Stimulated activated CD8-positive, alpha-beta memory T cell treated with anti-CD3 and anti-CD28 coated beads, Interleukin-15, amount 100 ng/mL, for 24 hours (primary cell): ENCODE results near the gene SGCD.

Experiments
- DNase-seq: peaks from one replicate; pipeline ENCODE4 v3.0.0-alpha.2; 2020; ENCODE audit warnings: low read depth

SGCD gene

DNA sequence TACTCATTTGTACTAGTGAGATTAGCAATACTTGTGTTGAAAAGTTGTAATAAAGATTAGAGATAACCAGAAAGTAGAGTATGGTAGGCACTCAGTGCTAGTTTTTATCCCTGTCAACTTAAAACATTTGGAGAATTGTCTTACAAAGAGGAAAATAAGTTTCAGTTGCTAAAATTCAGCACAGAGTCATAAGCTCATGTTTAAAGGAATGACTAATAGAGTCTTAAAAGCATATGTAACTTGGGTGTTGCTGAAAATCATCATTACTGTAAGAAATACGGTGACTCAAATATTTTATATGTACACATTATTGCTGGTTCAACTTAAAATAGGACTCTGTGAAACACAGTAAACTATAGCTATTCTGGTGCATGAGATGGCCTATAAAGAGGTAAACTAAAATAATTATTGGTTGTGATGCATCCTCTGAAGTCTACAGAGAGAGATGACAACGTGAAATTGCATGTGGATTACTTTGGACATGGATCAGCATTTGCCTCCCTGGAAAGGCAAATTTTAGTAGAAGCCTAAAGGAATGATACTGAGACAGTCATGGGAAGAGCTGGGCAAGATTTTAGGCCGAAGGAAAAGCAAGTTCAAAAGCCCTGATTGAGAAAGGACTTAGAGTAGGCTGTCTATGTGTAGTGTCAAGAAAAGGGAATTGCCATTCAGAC, 34.6 kb downstream of the SGCD start:
- DNase-seq: no peak

DNA sequence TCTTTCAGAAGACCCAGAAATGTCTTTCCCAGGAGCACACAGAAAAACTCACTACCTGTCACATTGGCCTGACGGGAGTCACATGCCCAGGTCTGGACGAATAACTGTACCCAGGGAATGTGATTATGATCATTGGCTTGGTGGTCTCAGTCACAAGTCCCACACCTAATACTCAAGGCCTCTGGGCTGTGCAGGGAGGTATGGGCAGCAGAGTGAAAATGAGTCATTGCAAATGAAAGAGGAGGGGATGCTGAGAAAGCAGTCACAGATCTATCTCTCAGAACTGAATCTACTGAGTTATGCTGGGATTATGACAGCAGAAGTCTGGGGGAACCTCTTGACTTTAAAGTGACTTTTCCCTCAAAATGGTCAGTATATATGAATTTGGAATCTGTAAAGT, 36.9 kb downstream of the SGCD start:
- no peak for DNase-seq

- no peak for DNase-seq
These were observed 39.6 kb downstream of the SGCD start for GRCh38 chr5:156366521-156366920.

DNA sequence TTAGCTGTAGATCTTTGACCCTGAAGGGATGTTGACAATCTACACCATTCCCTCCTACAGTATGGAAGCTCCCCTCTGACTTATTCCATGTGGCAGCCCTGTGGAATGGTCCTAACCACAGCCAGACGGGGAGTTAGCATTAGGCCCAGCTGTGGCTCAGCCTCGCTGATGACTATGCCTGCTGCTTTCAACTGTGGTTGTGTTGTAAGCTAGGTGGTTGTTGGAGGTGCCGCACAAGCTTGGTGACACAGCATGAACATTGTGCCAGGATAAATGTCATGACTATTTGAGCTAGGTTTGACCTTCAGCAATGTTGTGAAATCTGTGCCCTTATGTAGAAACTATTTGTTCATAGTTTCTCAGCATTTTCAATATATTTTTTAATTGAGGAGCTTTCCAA, 40.6 kb downstream of the SGCD start:
- DNase-seq: no peak

GRCh38 chr5:156375895-156376495, 49.0 kb downstream of the SGCD start:
- no peak for DNase-seq

GRCh38 chr5:156376751-156377150, 49.8 kb downstream of the SGCD start:
- DNase-seq: no peak

DNA sequence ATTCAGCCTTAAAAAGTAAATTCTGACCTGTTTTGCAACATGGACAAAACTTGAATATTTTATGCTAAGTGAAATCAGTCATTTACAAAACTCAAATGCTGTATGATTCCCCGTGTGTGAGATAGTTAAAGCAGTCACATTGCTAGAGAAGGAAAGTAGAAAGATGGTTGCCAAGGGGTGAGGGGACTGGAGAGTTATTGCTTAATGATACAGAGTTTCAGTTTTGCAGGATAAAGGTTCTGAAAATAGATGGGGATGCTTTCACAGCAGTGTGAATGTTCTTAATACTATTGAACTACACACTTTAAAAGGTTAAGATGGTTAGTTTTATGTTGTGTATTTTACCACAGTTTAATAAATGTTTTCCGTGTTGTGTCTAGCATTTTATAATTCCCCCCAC, 51.2 kb downstream of the SGCD start:
- no peak for DNase-seq

DNA sequence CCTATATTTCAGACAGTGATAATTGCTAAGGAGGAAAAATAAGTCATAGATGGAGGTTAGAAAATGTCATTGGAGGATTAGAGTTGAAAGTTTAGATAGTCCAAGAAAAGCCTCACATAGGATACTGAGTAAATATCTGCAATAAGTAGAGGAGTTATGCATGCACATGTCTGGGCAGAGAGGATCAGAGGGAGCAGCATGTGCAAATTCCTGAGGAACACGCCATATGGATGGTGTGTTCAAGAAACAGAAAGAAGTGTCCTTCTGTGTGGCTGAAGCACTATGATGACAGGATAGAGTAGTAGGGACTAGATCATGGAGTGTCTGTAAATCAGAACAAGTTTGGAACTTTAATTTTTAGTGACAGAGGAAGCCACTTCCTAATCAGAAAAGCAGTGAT, 52.2 kb downstream of the SGCD start:
- no peak for DNase-seq

- no peak for DNase-seq
These were observed 53.9 kb downstream of the SGCD start for GRCh38 chr5:156380848-156381247.

- no peak for DNase-seq
These were observed 56.7 kb downstream of the SGCD start for GRCh38 chr5:156383510-156384265.

GRCh38 chr5:156385416-156385815, 58.5 kb downstream of the SGCD start:
- DNase-seq: no peak

DNA sequence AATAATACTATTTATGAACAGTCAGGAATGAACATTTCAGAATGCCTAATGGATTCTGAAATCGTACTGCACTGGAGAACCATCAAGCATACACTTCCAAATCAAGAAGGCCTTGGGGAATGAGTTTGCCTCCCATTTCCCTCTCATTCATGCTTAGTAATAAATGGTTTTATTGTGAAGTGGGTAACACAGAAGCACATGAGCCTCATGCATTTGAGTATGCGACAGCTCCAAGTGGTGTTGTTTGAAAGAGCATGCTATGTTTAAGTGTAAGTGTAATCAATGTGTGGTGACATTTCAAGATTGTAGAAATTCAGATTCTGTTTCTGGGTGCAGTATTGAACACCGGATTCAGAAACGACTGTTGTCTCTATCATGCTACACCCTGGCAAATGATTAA, 60.0 kb downstream of the SGCD start:
- no peak for DNase-seq

DNA sequence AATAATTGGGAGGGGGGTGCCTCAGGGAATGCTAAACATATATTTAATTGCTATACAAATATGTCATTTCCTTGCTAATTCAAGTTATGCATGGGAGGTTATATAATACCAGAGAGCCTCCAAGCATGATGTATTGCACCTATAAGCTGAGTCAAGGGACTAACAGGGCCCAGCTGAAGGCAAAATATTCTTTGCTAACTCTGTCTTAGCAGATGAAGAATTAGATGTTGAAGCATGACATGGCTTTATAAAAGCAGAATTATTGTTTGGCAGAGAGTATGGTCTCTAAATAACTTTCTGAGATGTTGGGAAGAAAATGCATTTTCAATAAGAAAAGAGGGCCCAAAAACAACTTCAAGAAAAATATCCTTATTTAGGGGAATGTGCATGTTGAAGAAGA, 60.4 kb downstream of the SGCD start:
- DNase-seq: no peak

DNA sequence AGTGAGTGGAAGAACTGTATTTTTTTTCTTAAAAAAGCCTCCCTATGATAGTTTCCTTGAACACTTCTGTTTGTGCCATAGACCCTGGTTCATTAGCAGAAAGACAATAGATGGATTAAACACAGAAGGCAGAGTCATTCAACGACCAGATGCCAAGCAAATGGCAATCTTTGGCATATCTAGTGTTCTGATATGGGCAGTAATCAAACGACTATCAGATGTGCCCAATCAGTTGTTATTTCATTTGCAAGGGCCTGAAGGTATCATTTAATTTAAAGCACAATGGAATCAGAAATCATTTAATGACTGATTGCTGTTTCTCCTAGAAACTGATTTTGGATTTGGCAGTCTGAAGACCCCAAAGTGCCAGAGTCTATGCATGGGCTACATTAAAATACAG, 61.3 kb downstream of the SGCD start:
- no peak for DNase-seq

- DNase-seq: no peak
These were observed 64.2 kb downstream of the SGCD start for GRCh38 chr5:156391139-156391538.

GRCh38 chr5:156393980-156394379, 67.0 kb downstream of the SGCD start:
- DNase-seq: no peak

DNA sequence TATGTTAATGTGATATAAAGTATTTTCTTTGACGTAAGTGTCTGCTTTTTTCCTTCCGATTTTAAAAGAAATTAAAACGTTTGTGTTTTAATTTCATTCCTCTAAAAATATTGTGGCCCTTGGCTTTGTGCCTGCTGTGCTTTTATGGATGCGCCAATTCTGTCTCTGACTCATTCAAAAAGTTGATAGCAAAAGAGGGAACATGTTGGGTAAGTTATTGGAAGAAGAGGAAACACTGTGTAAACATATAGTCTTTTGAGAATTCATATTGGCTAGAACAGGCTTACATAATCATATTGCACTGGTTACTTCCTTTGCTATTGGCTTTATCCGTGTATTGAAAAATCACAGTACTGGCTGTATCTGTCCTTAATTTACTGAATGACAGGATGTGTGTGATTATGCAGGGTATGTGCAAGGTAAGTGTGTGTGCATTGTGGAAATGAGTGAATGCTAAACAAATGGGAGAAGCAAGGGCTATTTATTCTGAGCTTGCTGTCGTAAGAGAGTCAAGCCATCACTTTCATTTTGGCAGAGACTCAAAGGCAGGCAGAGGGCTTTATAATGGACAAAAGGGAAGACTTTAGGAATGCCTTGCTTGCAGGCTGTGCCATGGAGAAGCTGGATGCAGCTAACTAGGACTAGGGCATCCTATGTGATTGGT, 67.8 kb downstream of the SGCD start:
- DNase-seq: no peak

GRCh38 chr5:156395306-156395675, 68.3 kb downstream of the SGCD start:
- DNase-seq: no peak

DNA sequence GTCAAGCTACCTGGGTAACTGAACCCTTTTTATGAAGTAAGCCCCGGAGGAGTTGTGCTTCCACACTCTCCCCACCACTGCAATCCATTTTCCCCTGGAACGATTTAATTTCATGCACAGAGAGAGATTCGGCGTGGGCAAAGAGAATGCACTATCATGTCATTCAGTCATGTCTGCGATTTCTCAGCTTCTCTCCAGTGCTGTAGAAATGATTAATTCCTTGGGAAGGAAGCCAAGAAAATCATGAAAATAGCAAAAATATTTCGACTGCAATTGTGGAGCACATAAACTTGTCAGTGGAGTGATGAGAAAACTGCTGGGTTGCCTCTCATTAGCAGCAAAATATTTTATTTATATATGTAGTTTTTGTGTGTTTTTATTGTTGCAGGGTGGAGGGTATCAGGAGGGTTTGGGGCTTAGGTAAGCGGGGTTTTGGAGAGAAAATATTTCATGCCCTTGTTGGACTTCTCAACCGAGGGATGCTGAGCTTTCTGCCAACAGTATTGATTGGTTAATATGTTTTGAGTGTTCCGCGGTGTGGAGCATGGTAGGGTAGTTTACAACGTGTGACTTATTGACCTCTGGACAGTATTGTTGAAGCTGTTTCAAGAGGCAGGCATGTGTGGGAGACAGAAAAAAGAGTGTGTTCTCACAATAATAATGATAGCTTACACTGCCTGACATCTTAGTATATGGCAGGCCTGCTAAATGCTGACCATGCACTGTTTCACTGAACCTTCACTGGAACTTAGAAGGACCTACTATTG, 69.3 kb downstream of the SGCD start:
- no peak for DNase-seq

DNA sequence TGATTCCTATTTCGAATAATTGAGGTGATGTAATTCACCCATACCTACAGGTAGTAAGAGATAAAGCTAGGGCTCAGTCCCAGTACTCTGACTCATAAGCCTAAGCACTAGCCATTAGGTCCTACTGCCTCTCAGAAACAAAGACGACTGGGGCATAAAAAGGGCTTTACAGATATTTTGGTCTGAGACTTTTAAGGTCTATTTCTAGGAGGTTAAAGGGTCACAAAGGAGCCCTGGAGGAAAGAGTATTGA, 69.8 kb downstream of the SGCD start:
- no peak for DNase-seq

GRCh38 chr5:156399323-156399722, 72.4 kb downstream of the SGCD start:
- no peak for DNase-seq

GRCh38 chr5:156400231-156400986, 73.4 kb downstream of the SGCD start:
- no peak for DNase-seq
